Measurements from ENCODE around the gene PLCD1. TPM values are rescaled to one million over a fixed set of nuclear protein-coding genes. Genes with fewer than 3 reads are reported as not detected.
"Not testable (repeated sequence)": the region's sequence is repeated elsewhere in the genome, so short reads cannot be mapped to it uniquely, and the experiment has no call there.

The PLCD1 gene
- total RNA-seq, 6 donors from 2014 or later: 20.8 to 80.1 (median 36.1) TPM

DNA sequence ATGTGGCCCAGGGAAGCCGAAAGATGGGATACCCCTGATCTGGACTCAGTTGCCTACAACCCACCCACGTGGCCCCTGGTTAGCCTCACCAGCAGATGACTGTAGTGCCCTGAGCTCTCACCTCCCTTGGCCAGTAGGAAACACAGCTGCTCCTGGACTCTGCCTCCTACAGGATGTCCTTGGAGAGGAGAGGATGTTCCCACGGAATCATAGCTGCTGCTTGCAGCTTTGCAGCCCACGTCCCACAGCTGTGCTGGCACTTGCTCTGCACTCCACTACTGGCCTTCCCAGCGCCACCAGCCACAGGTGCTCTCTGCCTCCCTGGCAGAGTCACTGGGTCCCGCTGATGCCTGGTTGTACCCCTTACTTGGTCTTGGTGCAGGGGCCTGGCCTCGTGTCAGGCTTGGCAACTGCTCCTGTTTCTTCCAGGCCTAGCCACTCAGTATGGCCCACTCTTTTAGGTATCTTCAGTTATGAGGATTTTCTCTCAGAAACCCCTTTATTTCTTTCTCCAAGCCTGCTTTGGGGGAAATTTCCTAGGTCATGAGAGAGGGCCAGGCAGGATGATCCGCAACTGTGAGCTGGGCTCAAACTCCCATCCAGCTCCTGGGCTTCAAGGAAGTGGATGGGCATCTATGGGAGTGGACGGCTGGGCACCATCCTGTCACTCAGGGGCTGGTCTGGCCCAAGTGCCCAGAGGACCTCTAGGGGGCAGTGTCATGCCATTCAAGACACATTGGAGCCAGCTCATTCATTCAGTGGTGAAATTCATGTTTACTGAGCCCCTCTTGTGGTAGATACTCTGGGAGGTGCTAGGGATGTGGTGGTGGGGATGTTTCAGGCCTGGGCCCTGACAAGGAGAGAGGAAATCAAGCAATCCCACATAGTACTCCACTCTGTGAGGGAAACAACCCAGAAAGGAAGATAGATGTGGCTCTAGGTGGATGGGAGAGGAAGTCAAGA is 55.0 kb downstream of the PLCD1 start:
- peak in 1 of 2 donors; percentile 74 for DNase-seq

DNA sequence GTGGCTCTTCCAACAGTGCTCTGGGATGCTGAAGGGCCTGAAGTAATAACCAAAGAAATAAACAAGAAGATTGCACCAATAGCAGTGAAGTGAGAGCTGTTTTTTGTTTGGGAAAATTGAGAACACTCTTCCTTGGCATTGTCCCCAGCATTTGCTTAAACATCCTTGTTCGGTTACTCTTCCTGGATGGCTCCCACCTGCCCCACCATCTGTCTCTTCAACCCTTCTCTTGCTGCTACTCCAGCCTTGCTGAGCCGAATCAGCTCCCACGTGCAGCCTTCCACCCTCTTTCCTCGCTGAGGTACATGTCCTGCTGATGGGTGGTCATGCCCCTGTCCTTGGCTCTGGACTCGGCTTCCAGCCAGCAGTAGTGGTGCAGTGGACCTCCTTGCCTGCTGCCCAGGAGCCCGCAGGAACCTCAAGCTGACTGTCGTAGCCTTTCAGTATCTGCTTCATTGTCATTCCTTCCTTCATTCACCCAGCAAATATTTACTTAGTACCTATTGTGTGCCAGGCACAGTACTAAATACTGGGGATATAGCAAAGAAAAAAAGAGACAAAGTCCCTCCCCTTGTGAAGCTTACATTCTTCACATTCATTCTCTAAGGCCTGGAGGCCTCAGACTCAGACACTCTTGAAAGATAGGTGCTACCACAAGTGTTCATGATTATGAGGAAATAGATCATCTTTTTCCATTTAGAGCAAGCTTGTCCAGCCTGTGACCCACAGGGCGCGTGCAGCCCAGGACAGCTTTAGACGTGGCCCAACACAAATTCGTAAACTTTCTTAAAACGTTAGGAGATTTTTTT is 56.0 kb downstream of the PLCD1 start:
- H3K36me3 ChIP-seq: peaks cover 5 to 39% (median 16%) of the 10 kb centered on the region in 4 donors
- ATAC-seq (ENCODE audit: low FRiP score in 2 of 2): no peak

More for the DNA sequence above, 55.0 kb downstream of the PLCD1 start:
- no peak overlapping the region for H3K4me3 ChIP-seq
- 72 to 77% methylated on average over 9 of the region's 9 CpGs for WGBS, 2 donors
- peak overlapping the region in 1 of 4 donors; percentile 12 for H3K27ac ChIP-seq
- H3K36me3 ChIP-seq: peaks cover 5 to 39% (median 16%) of the 10 kb centered on the region in 4 donors
- peak; percentile 90 to 92 for ATAC-seq (ENCODE audit: low FRiP score in 2 of 2)
- TF ChIP-seq POLR2A (IDR thresholded peaks at IDR 0.05): no peak
- no peak for TF ChIP-seq POLR2AphosphoS5 (IDR thresholded peaks at IDR 0.05)
- TF ChIP-seq, protein P1, sequence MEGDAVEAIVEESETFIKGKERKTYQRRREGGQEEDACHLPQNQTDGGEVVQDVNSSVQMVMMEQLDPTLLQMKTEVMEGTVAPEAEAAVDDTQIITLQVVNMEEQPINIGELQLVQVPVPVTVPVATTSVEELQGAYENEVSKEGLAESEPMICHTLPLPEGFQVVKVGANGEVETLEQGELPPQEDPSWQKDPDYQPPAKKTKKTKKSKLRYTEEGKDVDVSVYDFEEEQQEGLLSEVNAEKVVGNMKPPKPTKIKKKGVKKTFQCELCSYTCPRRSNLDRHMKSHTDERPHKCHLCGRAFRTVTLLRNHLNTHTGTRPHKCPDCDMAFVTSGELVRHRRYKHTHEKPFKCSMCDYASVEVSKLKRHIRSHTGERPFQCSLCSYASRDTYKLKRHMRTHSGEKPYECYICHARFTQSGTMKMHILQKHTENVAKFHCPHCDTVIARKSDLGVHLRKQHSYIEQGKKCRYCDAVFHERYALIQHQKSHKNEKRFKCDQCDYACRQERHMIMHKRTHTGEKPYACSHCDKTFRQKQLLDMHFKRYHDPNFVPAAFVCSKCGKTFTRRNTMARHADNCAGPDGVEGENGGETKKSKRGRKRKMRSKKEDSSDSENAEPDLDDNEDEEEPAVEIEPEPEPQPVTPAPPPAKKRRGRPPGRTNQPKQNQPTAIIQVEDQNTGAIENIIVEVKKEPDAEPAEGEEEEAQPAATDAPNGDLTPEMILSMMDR (IDR thresholded peaks at IDR 0.05): peak; percentile 64 to 87 (median 81)
- no peak for TF ChIP-seq EP300 (IDR thresholded peaks at IDR 0.05)
- peaks cover 5 to 8% (median 7%) of the 10 kb centered on the region in 4 donors for H3K4me1 ChIP-seq
- no peaks in the 10 kb centered on the region for H3K27me3 ChIP-seq
- H3K9me3 ChIP-seq: no peaks in the 10 kb centered on the region

DNA sequence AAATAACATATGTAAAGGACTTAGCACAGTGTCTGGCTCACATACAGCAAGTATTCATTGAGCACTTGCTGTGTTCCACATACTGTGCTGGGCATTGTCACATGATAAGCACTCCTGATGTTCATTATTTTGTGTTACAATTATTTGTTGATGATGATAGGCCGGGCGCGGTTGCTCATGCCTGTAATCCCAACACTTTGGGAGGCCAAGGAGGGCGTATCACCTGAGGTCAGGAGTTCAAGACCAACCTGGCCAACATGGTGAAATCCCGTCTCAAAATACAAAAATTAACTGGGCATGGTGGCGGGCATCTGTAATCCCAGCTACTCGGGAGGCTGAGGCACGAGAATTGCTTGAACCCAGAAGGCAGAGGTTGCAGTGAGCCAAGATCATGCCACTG is 57.4 kb downstream of the PLCD1 start:
- 89 to 93% methylated on average over 8 of the region's 8 CpGs for WGBS, 2 donors
- H3K27ac ChIP-seq; H3K4me3 ChIP-seq; DNase-seq; H3K9me3 ChIP-seq; H3K27me3 ChIP-seq; ATAC-seq (ENCODE audit: low FRiP score in 2 of 2): not testable (repeated sequence)
- peaks cover 21 to 27% (median 23%) of the 10 kb centered on the region in 4 donors for H3K4me1 ChIP-seq
- H3K36me3 ChIP-seq: peaks cover 5 to 39% (median 16%) of the 10 kb centered on the region in 4 donors

More for the DNA sequence above, 56.0 kb downstream of the PLCD1 start:
- Histone ChIP-seq H3K4me1 (peaks cover 13 to 17% (median 16%) of the 10 kb centered on the region in 4 donors), H3K27ac (no peak overlapping the region), H3K9me3 (no peaks in the 10 kb centered on the region), H3K4me3 (no peak overlapping the region), H3K27me3 (no peaks in the 10 kb centered on the region)
- 80 to 81% methylated on average over 12 of the region's 12 CpGs for WGBS, 2 donors
- TF ChIP-seq EP300 (IDR thresholded peaks at IDR 0.05) (no peak), POLR2AphosphoS5 (IDR thresholded peaks at IDR 0.05) (no peak), POLR2A (IDR thresholded peaks at IDR 0.05) (no peak)
- TF ChIP-seq, protein P1 (IDR thresholded peaks at IDR 0.05): no peak
- no peak for DNase-seq

DNA sequence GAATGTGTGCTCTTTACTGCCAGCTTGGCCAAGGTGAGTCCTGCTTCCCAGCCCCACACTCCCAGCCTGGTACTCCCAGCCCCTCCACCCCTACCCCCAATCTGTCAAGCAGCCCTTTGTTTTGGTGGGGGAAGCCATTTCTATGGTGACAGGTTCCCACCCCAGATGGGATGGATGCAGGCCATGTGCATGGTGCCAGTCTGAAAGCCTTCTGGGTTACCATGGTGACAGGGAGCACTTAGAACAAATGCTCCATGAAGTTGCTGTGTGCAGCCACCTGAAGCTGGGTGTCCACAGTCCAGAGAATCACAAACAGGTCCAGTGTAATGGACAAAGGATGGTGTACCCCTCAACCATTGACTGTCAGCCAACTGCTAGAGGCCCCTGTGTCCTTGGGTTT is 58.0 kb downstream of the PLCD1 start:
- peaks cover 23 to 29% (median 26%) of the 10 kb centered on the region in 4 donors for H3K4me1 ChIP-seq
- no peak for TF ChIP-seq POLR2A (IDR thresholded peaks at IDR 0.05)
- H3K9me3 ChIP-seq: no peaks in the 10 kb centered on the region
- H3K27ac ChIP-seq: no peak overlapping the region
- no peak overlapping the region for H3K4me3 ChIP-seq
- ATAC-seq (ENCODE audit: low FRiP score in 2 of 2): no peak
- H3K27me3 ChIP-seq: no peaks in the 10 kb centered on the region
- H3K36me3 ChIP-seq: peaks cover under 1 to 33% (median 13%) of the 10 kb centered on the region in 4 donors
- DNase-seq: no peak

DNA sequence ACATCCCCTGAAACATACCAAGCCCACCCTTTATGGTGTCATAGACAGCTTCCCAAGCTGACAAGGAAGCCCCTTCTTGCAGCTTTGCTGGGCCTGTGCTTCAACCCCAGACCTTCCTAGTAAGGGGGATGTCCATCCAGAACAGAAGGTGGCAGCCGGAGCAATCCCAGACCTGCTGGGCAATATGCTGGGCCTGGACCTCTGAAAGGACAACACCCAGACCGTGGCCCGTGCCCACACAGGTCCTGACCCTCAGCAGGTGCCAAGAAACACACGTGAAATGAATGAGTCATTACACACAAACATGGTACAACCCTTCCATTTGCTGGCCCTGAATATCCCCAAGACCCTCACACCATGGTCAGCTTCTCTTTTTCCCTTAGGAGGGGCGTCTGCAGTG is 58.6 kb downstream of the PLCD1 start:
- no peaks in the 10 kb centered on the region for H3K27me3 ChIP-seq
- ATAC-seq (ENCODE audit: low FRiP score in 2 of 2) (no peak), DNase-seq (no peak)
- no peaks in the 10 kb centered on the region for H3K9me3 ChIP-seq
- 86 to 93% methylated on average over 4 to 5 of the region's 5 CpGs for WGBS, 2 donors
- TF ChIP-seq, protein P1 (IDR thresholded peaks at IDR 0.05): no peak
- no peak overlapping the region for H3K4me3 ChIP-seq
- peaks cover 0 to 26% (median 9%) of the 10 kb centered on the region in 4 donors for H3K36me3 ChIP-seq
- H3K27ac ChIP-seq: peak overlapping the region in 1 of 4 donors; percentile 36
- H3K4me1 ChIP-seq: peaks cover 23 to 29% (median 26%) of the 10 kb centered on the region in 4 donors
